Measurements from ENCODE around the gene LRR1. TPM values are rescaled to one million over a fixed set of nuclear protein-coding genes. Genes with fewer than 3 reads are reported as not detected.
"Not testable (repeated sequence)": the region's sequence is repeated elsewhere in the genome, so short reads cannot be mapped to it uniquely, and the experiment has no call there.

Gene LRR1
- total and polyA plus RNA-seq, 12 donors, result 4.7 to 20.9 (median 10.0) TPM

- WGBS, 4 donors, result 91 to 98% (median 97%) methylated on average over 2 of the region's 2 CpGs
- H3K36me3 ChIP-seq (replicated peaks in 1 of 2), result peaks cover 0 to 15% of the 10 kb centered on the region in 2 donors
- no peak overlapping the region for H3K4me3 ChIP-seq
- H3K27me3 ChIP-seq, result no peaks in the 10 kb centered on the region
- intact Hi-C loops (cut with DNase I), result no loop called here
- DNase-seq, result no peak
- no peaks in the 10 kb centered on the region for H3K9me3 ChIP-seq (replicated peaks in 1 of 3)
- no peak overlapping the region for H3K27ac ChIP-seq
- TF ChIP-seq CTCF (IDR thresholded peaks at IDR 0.05), result no peak
- TF ChIP-seq POLR2A (IDR thresholded peaks at IDR 0.05), result no peak
- H3K4me1 ChIP-seq (replicated peaks in 1 of 2), result peaks cover 0 to 15% of the 10 kb centered on the region in 2 donors
Measured at GRCh38 chr14:49614196-49614595, 15.5 kb downstream of the LRR1 start.

- DNase-seq, result no peak
- no peak overlapping the region for H3K27ac ChIP-seq
- TF ChIP-seq POLR2A (IDR thresholded peaks at IDR 0.05), result no peak
- no peak for TF ChIP-seq CTCF (IDR thresholded peaks at IDR 0.05)
- H3K27me3 ChIP-seq, result no peaks in the 10 kb centered on the region
- no peak overlapping the region for H3K4me3 ChIP-seq
- H3K4me1 ChIP-seq (replicated peaks in 1 of 2), result peaks cover 4 to 20% of the 10 kb centered on the region in 2 donors
- 92 to 97% (median 93%) methylated on average over 6 of the region's 6 CpGs for WGBS, 4 donors
- H3K9me3 ChIP-seq (replicated peaks in 1 of 3), result no peaks in the 10 kb centered on the region
- H3K36me3 ChIP-seq (replicated peaks in 1 of 2), result peaks cover 0 to 15% of the 10 kb centered on the region in 2 donors
- intact Hi-C loops (cut with DNase I), result no loop called here
Measured at GRCh38 chr14:49615776-49616175, 17.0 kb downstream of the LRR1 start.

- H3K4me1 ChIP-seq (replicated peaks in 1 of 2), result peaks cover 18 to 37% of the 10 kb centered on the region in 2 donors
- intact Hi-C loops (cut with DNase I), result no loop called here
- DNase-seq, result no peak
- no peaks in the 10 kb centered on the region for H3K9me3 ChIP-seq (replicated peaks in 1 of 3)
- no peaks in the 10 kb centered on the region for H3K27me3 ChIP-seq
- no peak overlapping the region for H3K27ac ChIP-seq
- 81 to 88% (median 83%) methylated on average over 6 of the region's 6 CpGs for WGBS, 4 donors
- peaks cover 0 to 15% of the 10 kb centered on the region in 2 donors for H3K36me3 ChIP-seq (replicated peaks in 1 of 2)
- TF ChIP-seq CTCF (IDR thresholded peaks at IDR 0.05), result no peak
- TF ChIP-seq POLR2A (IDR thresholded peaks at IDR 0.05), result no peak
- no peak overlapping the region for H3K4me3 ChIP-seq
Measured at GRCh38 chr14:49617852-49618519, 19.2 kb downstream of the LRR1 start.

GRCh38 chr14:49619273-49619672, 20.5 kb downstream of the LRR1 start:
- H3K27ac ChIP-seq, result peak overlapping the region in 1 of 5 donors; percentile 97
- DNase-seq; intact Hi-C loops (cut with DNase I); H3K27me3 ChIP-seq; H3K9me3 ChIP-seq (replicated peaks in 1 of 3): not testable (repeated sequence)
- WGBS, 4 donors, result 54 to 69% (median 60%) methylated on average over 14 to 19 of the region's 19 CpGs
- peaks cover 18 to 50% of the 10 kb centered on the region in 2 donors for H3K4me1 ChIP-seq (replicated peaks in 1 of 2)
- H3K4me3 ChIP-seq, result peak overlapping the region in 2 of 4 donors; percentile 65 to 70
- H3K36me3 ChIP-seq (replicated peaks in 1 of 2), result peaks cover 0 to 15% of the 10 kb centered on the region in 2 donors

GRCh38 chr14:49619730-49620129, 21.0 kb downstream of the LRR1 start:
- Histone ChIP-seq H3K36me3 (replicated peaks in 1 of 2) (peaks cover 0 to 15% of the 10 kb centered on the region in 2 donors), H3K27me3 (no peaks in the 10 kb centered on the region), H3K4me3 (peak overlapping the region; percentile 65 to 92 (median 72)), H3K9me3 (replicated peaks in 1 of 3) (no peaks in the 10 kb centered on the region), H3K4me1 (replicated peaks in 1 of 2) (peaks cover 18 to 53% of the 10 kb centered on the region in 2 donors), H3K27ac (peak overlapping the region; percentile 91 to 97 (median 93))
- no peak for DNase-seq
- no peak for TF ChIP-seq CTCF (IDR thresholded peaks at IDR 0.05)
- no peak for TF ChIP-seq POLR2A (IDR thresholded peaks at IDR 0.05)
- WGBS, 4 donors, result 0 to 1% (median 1%) methylated on average over 11 of the region's 11 CpGs
- intact Hi-C loops (cut with DNase I), result no loop called here

All from adrenal gland (tissue), 12 donors.